ENCODE data around the gene FLNC.

DNA sequence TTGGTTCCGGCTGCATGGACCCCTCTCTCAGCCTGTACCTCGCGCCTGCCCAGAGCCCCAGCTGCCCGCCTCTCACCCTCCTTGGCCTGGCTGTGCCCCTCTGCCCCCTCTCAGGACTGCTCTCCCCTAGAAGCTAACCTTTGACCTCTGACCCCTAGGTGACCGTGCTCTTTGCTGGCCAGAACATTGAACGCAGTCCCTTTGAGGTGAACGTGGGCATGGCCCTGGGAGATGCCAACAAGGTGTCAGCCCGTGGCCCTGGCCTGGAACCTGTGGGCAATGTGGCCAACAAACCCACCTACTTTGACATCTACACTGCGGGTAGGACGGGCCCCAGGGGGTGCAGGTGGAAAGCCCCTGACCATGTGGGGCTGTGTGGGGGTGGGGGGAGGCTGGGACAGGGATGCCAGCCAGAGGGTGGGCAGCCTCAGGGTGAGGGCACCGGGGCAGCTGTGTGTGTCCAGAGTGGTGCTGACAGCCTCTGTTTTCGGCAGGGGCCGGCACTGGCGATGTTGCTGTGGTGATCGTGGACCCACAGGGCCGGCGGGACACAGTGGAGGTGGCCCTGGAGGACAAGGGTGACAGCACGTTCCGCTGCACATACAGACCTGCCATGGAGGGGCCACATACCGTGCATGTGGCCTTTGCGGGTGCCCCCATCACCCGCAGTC is 8.0 kb downstream of the FLNC start:
- TF ChIP-seq POLR2A (IDR thresholded peaks at IDR 0.05; ENCODE audit: low read depth, low read length): no peak
- no peak for TF ChIP-seq RFX5 (IDR thresholded peaks at IDR 0.05; ENCODE audit: low read depth, low read length)

Measured in IMR-90 (cell line).